ENCODE data around the gene CACNA1I. TPM values are rescaled to one million over a fixed set of nuclear protein-coding genes. Genes with fewer than 3 reads are reported as not detected.

CACNA1I gene
- total RNA-seq, 1 experiment from 2014 or later: 0.90 TPM

DNA sequence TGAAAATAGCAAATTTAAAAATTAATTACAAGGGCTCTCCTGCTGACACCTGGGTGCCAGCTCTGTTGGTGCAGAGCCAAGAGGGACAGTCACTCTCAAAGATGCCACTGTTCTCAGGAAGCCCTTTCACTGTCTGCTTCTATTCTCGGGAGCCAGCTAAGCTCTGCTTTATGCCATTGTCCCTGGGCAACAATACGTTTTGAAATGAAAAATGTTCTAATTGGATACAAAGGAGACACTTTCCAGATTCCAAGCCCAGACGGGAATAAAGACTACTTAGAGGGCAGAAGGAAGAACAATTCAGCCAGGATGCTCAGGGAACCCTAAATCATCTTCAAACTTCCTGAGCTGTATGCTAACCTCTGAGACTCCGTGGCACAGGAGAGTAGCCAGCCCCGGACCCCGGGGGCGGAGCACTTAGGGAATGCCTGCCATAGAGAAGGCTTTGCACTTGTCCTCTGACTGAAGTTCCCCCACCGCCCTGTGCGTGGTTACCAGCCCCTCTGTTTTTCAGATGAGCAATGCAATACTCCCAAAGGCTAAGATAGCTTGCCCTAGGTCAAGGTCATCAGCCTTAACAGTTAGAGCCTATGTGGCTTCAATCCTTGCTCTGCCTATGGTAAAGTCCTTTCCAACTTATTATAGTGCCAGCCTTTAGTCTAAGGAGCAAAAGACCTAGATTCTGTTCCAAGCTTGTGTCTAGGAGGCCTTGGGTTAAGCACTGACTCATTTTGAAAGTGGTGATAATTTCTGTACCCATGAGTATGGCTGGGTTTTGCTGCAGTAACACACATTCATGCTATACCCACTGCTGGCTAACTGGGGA, 150.9 kb downstream of the CACNA1I start:
- Histone ChIP-seq H3K27me3 (replicated peaks; ENCODE audit: insufficient read depth, low read depth, low read length, poor library complexity) (no peaks in the 10 kb centered on the region), H3K27ac (ENCODE audit: low read depth, low read length, poor library complexity, severe bottlenecking) (no peak overlapping the region), H3K36me3 (ENCODE audit: insufficient read depth, low read length, poor library complexity, severe bottlenecking) (no peaks in the 10 kb centered on the region), H3K4me1 (ENCODE audit: insufficient read depth, low read length, poor library complexity, severe bottlenecking) (no peaks in the 10 kb centered on the region), H3K4me3 (ENCODE audit: low read depth, low read length, poor library complexity, severe bottlenecking) (no peak overlapping the region), H3K9me3 (ENCODE audit: low read depth, low read length, poor library complexity, severe bottlenecking) (no peaks in the 10 kb centered on the region)
- no TSS peak for BruUV-seq (replicated peaks)
- CTCF ChIA-PET: no interaction called here
- no peak for TF ChIP-seq EZH2 (IDR thresholded peaks at IDR 0.05; ENCODE audit: borderline replicate concordance, low read depth, low read length, poor library complexity, severe bottlenecking)
- TF ChIP-seq, protein P1, sequence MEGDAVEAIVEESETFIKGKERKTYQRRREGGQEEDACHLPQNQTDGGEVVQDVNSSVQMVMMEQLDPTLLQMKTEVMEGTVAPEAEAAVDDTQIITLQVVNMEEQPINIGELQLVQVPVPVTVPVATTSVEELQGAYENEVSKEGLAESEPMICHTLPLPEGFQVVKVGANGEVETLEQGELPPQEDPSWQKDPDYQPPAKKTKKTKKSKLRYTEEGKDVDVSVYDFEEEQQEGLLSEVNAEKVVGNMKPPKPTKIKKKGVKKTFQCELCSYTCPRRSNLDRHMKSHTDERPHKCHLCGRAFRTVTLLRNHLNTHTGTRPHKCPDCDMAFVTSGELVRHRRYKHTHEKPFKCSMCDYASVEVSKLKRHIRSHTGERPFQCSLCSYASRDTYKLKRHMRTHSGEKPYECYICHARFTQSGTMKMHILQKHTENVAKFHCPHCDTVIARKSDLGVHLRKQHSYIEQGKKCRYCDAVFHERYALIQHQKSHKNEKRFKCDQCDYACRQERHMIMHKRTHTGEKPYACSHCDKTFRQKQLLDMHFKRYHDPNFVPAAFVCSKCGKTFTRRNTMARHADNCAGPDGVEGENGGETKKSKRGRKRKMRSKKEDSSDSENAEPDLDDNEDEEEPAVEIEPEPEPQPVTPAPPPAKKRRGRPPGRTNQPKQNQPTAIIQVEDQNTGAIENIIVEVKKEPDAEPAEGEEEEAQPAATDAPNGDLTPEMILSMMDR (conservative IDR thresholded peaks at IDR 0.05; ENCODE audit: low read depth, low read length): no peak
- POLR2A ChIA-PET (ENCODE audit: low non-redundant PET): interaction anchor here (0.6 kb wide), 1 partner anchor 111 kb away, joined by 4 read pairs; no protein-coding TSS in a partner anchor
- intact Hi-C loops (cut with micrococcal nuclease; ENCODE audit: unreplicated experiment): no loop called here
- no peak for DNase-seq (ENCODE audit: low spot score)

DNA sequence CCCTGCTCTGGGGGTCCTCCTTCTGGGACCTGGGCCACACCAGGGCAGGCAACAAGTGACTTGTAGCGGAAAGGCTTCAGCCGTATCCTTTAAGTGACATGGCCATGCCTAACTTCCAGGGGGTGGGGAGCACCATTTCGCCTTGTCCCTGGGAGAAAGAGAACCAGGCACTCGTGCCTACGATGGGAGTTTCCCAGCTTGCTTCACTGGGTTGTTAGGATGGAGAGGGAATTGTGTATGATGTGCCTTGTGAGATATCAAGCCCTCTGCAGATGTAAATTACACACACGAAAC, 151.4 kb downstream of the CACNA1I start:
- H3K9me3 ChIP-seq (ENCODE audit: low read depth, low read length, poor library complexity, severe bottlenecking): no peaks in the 10 kb centered on the region
- no peaks in the 10 kb centered on the region for H3K36me3 ChIP-seq (ENCODE audit: insufficient read depth, low read length, poor library complexity, severe bottlenecking)
- intact Hi-C loops (cut with micrococcal nuclease; ENCODE audit: unreplicated experiment): no loop called here
- ChIA-PET POLR2A (ENCODE audit: low non-redundant PET) (interaction anchor here (0.6 kb wide), 1 partner anchor 111 kb away, joined by 4 read pairs; no protein-coding TSS in a partner anchor), CTCF (no interaction called here)
- TF ChIP-seq, protein P1 (conservative IDR thresholded peaks at IDR 0.05; ENCODE audit: low read depth, low read length): no peak
- no peak for TF ChIP-seq EZH2 (IDR thresholded peaks at IDR 0.05; ENCODE audit: borderline replicate concordance, low read depth, low read length, poor library complexity, severe bottlenecking)
- no peaks in the 10 kb centered on the region for H3K27me3 ChIP-seq (replicated peaks; ENCODE audit: insufficient read depth, low read depth, low read length, poor library complexity)
- H3K27ac ChIP-seq (ENCODE audit: low read depth, low read length, poor library complexity, severe bottlenecking): no peak overlapping the region
- BruUV-seq (replicated peaks): no TSS peak
- no peak for DNase-seq (ENCODE audit: low spot score)
- no peaks in the 10 kb centered on the region for H3K4me1 ChIP-seq (ENCODE audit: insufficient read depth, low read length, poor library complexity, severe bottlenecking)
- H3K4me3 ChIP-seq (ENCODE audit: low read depth, low read length, poor library complexity, severe bottlenecking): no peak overlapping the region

DNA sequence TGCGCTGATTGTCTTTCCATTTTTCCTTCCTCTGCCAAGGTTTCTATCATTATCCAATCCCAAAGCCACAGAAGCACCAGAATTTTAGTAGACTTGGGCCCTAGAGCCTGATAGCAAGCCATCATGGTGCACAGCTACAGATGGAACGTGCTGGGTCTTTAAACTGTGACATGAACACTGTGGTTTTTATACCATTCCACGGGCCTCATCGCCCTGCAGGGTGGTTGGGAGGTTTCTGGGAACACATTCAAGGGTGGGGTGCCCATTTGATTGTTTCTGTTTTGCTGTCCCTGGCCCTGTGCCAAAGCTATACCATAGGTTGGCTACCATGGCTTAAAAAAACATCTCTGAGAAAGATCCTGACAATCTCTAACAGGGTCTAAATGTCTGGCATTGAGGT, 151.9 kb downstream of the CACNA1I start:
- no peaks in the 10 kb centered on the region for H3K4me1 ChIP-seq (ENCODE audit: insufficient read depth, low read length, poor library complexity, severe bottlenecking)
- TF ChIP-seq, protein P1 (conservative IDR thresholded peaks at IDR 0.05; ENCODE audit: low read depth, low read length): no peak
- no peak for TF ChIP-seq EZH2 (IDR thresholded peaks at IDR 0.05; ENCODE audit: borderline replicate concordance, low read depth, low read length, poor library complexity, severe bottlenecking)
- POLR2A ChIA-PET (ENCODE audit: low non-redundant PET): no interaction called here
- DNase-seq (ENCODE audit: low spot score): no peak
- no peaks in the 10 kb centered on the region for H3K9me3 ChIP-seq (ENCODE audit: low read depth, low read length, poor library complexity, severe bottlenecking)
- CTCF ChIA-PET: no interaction called here
- intact Hi-C loops (cut with micrococcal nuclease; ENCODE audit: unreplicated experiment): no loop called here
- no TSS peak for BruUV-seq (replicated peaks)
- no peak overlapping the region for H3K4me3 ChIP-seq (ENCODE audit: low read depth, low read length, poor library complexity, severe bottlenecking)
- no peak overlapping the region for H3K27ac ChIP-seq (ENCODE audit: low read depth, low read length, poor library complexity, severe bottlenecking)
- H3K36me3 ChIP-seq (ENCODE audit: insufficient read depth, low read length, poor library complexity, severe bottlenecking): no peaks in the 10 kb centered on the region
- no peaks in the 10 kb centered on the region for H3K27me3 ChIP-seq (replicated peaks; ENCODE audit: insufficient read depth, low read depth, low read length, poor library complexity)
